Ramos (cell line): ENCODE results near the gene MS4A12.
"Not testable (repeated sequence)": the region's sequence is repeated elsewhere in the genome, so short reads cannot be mapped to it uniquely, and the experiment has no call there.

Experiments used
- in situ Hi-C: fragments of 300-500 bp; cut with MboI; formaldehyde crosslinking; loops from one replicate; pipeline ENCODE4 v1.14.3; 2022; ENCODE audit warnings: low sequenced_read_pairs; ENCODE audit not compliant: unreplicated experiment

Gene MS4A12

DNA sequence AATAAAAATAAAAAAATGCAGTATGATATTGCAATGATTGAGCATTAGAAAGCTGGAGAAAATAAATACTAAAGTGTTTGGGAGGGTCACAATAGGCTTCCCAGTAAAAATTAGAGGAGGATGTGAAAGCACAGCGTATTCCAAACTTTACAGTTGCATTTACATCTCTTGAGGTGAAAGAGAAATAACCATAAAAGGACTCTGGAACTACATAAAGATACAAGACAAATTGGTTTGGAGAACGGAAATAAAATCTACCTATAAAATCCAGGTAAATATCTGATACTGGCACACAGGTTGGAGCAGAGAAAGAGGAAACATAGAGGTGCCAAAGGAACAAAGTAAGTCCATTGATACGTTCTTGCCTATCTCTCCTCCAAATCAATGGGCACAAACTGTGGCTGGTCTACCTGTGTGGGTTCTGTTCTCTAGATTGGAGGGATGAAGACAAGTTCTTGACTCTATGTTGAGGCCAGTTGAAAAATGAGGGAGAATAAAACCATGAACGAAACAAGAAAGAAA is at the start of gene MS4A12:
Gene MS4A12, plus strand, starts transcription at position 291 of the 522 bp plus-strand sequence. CDS start 4,541 bp downstream, outside the sequence.
- in situ Hi-C loops, result no loop called here

GRCh38 chr11:60447070-60447469 is 45.5 kb upstream of the MS4A12 start:
- in situ Hi-C loops, result no loop called here

DNA sequence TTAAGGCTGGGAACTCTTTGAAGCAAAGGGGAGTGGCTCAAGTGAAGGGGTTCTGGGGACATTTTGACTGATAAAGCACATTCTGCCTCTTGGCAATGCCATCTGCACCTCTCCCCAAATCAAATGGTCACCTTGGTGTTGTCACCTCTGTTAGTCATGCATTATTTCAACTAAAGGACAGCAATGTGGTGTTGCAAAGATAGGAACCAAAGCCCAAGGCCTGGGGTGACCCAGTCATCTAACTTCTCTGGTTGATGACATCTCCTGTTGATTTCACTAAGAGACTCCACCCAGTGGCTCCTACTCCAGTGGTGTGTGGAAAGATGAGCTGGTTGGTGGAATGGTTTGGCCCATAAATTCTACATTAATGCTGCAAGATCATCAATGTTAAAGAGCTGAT is 44.7 kb upstream of the MS4A12 start:
- in situ Hi-C loops, result no loop called here

- in situ Hi-C loops, result loop anchor here (25.0 kb wide), 1 partner anchor 461 kb away; the partner anchor contains the start of genes PRPF19, TMEM109 and TMEM132A
Measured at GRCh38 chr11:60451185-60451584, 41.4 kb upstream of the MS4A12 start.

DNA sequence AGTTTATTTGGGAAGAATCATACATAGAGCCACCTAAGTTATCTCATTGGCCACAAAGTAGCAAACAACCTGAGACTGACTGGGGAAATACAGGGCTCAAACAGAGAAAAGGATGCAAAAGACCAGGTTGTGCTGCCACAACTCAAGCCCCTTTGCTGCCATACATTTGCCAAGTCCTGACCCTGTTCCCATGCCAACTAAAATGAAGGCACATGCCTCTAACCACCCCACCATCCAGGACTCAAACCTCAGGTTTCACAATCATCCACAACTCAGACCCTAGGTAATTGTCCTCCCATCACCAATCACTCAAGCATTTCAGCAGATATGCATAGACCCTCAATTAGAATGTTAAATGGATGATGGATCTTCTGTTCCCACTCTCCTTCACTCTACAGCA is 38.4 kb upstream of the MS4A12 start:
- in situ Hi-C loops, result loop anchor here (25.0 kb wide), 1 partner anchor 458 kb away; the partner anchor contains the start of genes PRPF19, TMEM109 and TMEM132A

DNA sequence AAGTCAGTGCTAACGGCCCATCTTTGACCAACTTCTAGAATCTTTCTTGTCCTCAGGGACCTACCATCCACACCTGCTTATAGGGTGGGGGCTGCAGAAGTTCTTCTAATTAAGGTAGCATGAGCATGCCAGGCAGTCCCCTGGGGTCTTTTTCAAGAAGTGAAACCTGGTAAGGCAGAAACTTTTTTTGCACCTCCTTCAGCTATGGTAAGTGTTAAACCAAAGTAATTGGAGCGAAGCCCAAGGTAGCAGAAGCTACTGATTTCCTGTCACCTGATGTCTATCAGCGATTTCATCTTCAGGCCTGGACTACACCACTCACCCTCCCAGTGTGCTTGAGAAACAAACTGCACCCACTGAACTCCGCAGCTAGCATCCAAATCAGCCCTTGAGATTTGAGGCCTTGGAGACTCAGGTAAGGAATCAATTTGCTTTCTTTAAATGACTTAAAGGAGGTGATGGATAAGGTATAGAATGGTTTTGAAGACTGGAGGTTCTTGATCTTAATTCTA is 37.0 kb upstream of the MS4A12 start, which contains the start of gene MS4A1:
Gene MS4A1, plus strand, starts transcription at position 317 of the 512 bp plus-strand sequence. CDS start 6,528 bp downstream, outside the sequence.
- in situ Hi-C loops, result loop anchor here (25.0 kb wide), 1 partner anchor 457 kb away; the partner anchor contains the start of genes PRPF19, TMEM109 and TMEM132A

GRCh38 chr11:60457576-60457975 is 35.0 kb upstream of the MS4A12 start:
- in situ Hi-C loops, result loop anchor here (25.0 kb wide), 1 partner anchor 455 kb away; the partner anchor contains the start of genes PRPF19, TMEM109 and TMEM132A

DNA sequence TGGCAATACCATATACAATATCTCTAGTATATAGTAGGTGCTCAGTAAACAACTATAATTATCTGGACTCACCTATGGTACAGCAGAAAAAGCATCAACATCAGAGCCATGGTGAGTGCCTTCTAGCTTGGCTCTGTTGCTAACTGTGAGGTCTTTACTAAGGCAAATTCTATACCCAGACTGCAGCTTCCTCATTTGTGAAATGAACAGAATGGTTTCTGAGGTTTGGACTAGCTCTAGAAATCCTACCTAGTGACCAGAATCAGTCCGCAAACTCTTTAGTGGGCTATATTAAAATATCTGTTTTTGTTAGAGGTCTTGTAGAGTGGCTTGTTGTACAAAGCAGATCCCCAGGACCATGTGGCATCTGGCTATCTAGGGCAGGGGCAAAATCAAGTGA is 33.2 kb upstream of the MS4A12 start:
- in situ Hi-C loops, result loop anchor here (25.0 kb wide), 1 partner anchor 453 kb away; the partner anchor contains the start of genes PRPF19, TMEM109 and TMEM132A

- in situ Hi-C loops, result loop anchor here (25.0 kb wide), 1 partner anchor 443 kb away; the partner anchor contains the start of genes PRPF19, TMEM109 and TMEM132A
Measured at GRCh38 chr11:60468829-60469228, 23.7 kb upstream of the MS4A12 start.

GRCh38 chr11:60469723-60470122 is 22.9 kb upstream of the MS4A12 start:
- in situ Hi-C loops, result loop anchor here (25.0 kb wide), 1 partner anchor 443 kb away; the partner anchor contains the start of genes PRPF19, TMEM109 and TMEM132A

DNA sequence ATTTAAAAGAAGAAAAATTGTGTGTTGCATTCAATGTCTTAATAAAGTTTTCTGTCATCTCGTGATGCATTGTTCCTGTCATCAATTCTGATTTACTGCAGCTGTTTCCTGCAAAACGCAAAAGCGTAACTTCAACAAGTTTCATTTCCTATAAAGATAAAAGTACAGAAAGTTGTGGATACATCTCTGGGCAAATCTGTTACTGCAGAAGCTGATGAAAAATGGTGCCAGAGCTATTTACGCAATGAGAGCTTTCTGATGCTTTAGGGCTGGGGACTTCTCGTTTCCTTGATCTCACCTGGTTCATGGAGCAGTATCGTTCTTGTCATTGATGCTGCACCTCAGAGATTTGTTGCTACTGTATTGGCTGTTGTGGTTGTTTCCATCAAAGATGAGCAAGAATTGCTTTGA is 15.5 kb upstream of the MS4A12 start:
- in situ Hi-C loops, result no loop called here

DNA sequence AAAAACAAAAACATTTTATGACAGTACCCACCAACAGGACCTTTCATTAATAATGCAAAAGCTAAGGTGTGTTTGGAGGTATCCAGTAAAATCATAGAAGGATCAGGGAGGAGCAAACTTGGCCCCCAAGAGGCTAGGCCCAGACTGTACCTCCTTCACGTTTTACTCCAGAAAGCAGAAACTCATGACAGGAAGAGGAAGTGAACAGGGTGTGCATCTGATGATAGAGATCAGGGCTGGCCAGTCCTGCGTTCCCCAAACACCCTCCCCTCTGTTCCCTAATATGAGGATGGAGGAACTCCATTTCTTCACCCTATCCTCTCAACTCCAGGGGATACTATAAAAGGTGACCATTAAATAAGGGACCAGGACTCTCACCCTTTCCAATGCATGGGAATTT is 10.2 kb upstream of the MS4A12 start:
- in situ Hi-C loops, result loop anchor here (5.0 kb wide), 1 partner anchor 115 kb away; no protein-coding TSS in a partner anchor

- in situ Hi-C loops, result no loop called here
Measured at GRCh38 chr11:60485987-60486386, 6.6 kb upstream of the MS4A12 start.

DNA sequence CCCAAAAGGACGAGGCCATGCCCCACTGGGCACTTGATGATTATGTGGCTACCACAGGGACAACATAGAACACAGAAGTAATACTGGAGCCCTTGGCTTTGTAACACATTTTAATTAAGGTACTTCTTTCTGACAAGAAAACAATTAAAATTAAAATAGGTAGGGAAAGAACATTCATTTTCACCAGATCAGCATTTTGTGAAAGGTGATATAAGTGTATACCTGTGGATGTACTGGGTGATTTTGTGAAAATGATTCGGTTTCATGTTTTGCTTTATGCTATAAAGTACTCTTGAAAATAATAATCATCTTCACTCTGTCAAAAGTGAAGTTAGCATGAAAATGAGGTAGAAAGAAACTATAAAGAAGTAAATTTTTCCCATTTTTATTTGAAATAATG is 876 bp downstream of the MS4A12 start:
- in situ Hi-C loops, result no loop called here

DNA sequence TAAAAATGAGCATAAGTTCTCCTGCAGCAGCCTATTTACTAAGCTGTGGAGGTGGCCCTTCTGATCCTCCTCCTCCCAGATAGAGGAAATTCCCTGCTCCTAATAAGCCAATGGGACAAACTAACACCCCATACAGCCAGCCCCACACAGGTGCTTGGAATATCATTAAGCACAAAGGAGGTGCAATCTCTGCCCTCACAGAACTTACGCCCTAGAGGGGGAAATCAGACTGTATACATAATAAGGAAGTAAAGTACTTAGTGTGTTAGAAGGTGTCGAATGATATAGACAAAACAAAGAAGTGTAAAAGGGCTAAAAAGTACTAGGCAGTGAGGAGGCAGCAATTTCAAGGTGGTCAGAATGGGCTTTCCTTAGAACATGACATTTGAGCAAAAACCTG is 5.8 kb downstream of the MS4A12 start:
- in situ Hi-C loops, result no loop called here

DNA sequence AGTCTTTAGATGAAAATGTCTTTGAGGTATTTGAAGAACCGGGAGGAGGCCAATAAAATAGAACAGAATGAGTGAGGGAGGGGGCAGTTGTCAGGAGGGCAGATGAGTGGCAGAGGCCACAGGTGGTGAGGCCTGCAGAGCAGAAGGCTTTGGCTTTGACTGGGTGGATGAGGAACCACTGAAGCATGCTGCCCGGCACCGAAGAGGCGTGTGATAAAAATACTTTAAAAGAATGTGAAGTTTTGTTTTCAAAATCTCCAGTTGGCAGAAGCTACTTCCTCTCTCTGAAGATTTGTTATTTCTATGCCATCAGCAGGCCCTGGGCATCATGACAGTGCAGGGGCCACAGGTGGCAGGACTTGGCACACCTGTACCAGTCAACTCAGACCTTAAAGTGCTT is 6.3 kb downstream of the MS4A12 start:
- in situ Hi-C loops, result no loop called here

DNA sequence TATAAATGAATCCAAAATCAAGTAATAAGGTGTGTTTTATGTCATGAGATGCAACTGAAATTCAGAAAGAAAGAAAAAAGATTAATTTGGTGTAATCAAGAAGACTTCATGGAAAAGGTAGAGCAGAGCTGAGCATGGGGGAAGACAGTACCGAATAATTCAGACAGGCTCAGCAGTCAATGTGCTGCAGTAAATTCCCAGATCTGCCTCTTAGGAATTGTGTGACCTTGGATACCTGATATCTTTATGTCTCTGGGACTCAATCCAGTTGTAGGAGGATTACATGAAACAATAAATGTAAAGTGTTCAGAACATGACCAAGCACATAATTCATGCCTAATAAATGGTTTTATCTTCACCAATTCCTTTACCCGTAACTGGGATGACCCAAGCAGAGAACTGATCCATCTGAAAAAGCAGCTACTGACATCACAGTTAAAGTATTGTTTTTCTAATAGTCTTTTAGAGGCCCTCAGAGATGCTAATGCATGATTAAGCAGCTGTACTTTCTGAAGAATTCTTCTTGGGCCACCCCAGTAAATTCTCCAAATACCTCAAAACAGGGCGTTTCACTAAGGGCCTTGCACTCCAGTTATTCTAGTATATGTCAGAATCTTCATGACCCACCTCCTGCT is 7.8 kb downstream of the MS4A12 start:
- in situ Hi-C loops, result no loop called here

DNA sequence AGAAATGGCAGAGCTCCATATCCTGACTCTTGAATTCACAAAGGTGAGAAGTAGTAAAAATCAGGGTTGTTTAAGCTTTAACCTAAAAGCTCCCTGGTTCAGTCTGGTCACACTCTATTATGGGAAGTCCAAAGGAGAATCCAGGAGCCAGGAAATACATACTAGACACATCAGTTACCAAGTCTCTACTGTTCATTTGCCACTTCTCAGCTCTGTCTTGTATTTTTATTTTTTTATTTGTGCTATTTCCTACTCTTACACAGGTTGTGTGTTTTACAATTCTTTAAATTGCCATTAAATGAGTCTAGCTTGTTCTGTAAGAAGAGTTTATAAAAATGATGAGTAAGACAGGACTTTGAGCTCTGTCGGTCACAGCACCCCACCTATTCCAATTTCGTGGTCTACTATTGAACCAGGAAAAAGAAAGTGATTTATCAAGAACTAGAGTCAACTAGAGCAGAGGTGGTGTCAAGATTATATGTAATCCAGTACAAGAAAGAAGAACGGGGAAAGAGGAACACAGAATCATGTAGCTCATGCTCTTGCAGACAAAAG is 9.7 kb downstream of the MS4A12 start:
- in situ Hi-C loops, result no loop called here

DNA sequence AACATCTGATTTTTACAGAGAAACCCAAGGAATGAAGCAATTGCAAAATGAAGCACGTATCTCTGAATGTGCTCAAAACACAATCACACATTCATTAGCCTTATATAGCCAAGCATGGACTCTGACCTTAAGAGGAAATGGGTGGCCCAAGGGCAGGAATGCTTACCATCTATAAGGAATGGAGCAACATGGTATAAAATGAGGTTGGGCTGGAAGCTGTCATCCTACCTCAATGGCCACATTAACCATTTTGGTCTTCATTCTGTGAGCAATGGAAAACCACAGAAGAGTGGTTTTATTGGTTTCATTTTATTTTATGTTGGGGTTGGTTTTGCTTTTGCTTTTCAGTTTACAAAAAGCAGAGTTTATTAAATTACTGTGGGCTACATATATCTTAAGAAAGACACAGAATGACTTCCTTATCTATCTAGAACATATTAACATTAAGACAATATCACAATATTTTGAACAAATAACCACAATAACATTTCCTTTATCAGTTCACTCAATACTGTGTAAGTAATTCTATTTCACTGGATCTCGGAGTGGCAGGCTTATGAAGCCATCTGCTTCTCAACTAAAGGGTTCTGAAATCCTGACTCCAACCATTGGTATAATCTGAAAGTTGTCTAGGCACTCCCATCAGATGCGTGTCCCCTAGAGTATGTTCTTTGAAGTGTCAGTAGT is 11.8 kb downstream of the MS4A12 start:
- in situ Hi-C loops, result no loop called here

GRCh38 chr11:60509609-60510008 is 17.0 kb downstream of the MS4A12 start:
- in situ Hi-C loops, result not testable (repeated sequence)
